HG02885 (cell line): Measurements from ENCODE around the gene SERPIND1.

Experiments
- ATAC-seq: cut with Tn5 transposase; IDR thresholded peaks from one replicate; pipeline ENCODE4 v1.9.1; 2021; ENCODE audit warnings: mild to moderate bottlenecking; ENCODE audit not compliant: unreplicated experiment, poor library complexity

The SERPIND1 gene

GRCh38 chr22:20788627-20789344 lies 14.9 kb downstream of the SERPIND1 start:
- ATAC-seq: no peak

DNA sequence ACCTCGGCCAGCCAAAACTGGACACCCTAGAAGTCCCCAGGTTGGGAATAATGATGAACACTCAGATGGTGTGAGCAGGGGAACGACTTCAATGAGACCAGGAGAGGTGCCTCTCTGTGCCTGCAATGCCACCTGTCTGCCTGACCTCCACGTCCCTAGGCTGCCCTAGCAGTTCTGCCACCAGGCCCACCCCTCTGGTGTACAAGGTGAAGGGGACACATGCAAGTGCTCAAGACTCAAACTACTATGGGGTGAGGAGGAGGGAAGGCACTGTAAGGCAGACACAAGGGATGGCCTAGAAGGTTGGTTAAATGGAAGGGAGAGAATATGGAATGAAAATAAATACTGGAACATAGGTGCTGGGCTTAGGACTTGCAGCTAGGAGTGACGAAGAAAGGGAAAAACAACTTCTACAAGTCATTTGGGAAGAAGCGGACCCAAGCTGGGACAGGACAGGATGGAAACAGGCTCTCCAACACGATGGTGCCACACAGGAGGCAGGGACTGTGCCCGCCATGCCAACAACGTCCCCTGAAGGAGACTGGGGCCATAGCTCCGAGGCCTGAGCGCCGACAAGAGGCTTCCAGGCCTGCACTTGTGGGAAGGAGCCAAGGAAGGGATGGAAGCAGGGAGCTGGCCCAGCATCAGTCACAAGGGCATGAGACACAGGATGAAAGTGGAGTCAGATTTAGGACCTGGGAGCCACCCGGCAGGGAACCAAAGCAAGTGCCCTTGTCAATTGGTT lies 18.5 kb downstream of the SERPIND1 start:
- no peak for ATAC-seq

GRCh38 chr22:20792966-20793728 lies 19.2 kb downstream of the SERPIND1 start:
- no peak for ATAC-seq

GRCh38 chr22:20793748-20794649 lies 20.1 kb downstream of the SERPIND1 start:
- no peak for ATAC-seq

DNA sequence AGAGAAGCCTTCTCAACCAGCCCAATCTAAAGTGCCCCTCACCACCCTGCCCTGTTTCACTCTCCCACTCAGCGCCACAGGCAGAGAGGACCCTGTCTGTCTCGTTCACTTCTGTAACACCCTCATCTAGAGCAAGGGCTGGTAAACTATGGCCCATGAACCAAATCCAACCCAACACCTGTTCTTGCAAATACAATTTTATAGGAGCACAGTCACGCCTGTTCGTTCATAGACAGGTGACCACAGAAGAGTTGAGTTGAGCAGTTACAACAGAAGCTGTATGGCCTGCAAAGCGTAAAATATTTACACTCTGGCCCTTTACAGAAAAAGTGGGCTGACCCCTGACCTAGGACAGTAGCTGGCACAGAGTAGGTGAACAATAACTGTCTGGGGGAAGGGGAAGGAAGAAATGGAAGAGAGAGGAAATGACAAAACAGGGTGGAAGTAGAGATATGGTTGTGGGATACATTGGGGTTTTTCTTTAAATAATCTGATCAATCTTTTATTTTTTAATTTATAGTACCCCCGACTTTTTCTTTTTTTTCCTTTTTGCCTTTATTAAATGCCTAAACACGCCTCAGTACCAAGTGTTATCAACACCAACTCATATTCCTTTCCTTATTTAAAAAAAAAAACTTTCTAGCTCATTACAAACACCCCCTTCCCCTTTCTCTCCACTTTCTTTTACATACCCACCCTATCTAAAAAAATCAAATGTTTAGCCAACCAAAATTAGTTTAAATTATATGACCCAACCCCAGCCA lies 20.9 kb downstream of the SERPIND1 start:
- ATAC-seq: no peak

GRCh38 chr22:20796731-20797130 lies 22.8 kb downstream of the SERPIND1 start:
- no peak for ATAC-seq

DNA sequence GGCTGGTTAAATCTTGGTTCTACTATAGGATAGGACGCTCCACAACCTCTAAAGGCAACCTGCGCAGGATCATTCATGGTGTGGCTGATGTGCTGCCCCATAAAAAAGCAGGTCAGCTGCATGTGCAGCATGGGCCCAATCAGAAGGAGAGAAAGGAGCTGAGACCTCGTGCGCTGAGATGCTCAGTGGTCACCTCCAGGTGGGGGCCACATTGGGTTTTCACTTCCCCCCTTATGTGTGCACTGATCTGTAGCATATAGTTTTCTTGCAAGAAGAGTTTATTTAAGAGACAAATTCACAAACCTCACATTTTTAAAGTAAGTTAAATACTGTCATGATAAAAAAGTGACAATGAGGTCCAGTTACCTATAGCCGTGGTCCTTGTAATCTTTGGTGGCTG lies 24.3 kb downstream of the SERPIND1 start:
- ATAC-seq: no peak

DNA sequence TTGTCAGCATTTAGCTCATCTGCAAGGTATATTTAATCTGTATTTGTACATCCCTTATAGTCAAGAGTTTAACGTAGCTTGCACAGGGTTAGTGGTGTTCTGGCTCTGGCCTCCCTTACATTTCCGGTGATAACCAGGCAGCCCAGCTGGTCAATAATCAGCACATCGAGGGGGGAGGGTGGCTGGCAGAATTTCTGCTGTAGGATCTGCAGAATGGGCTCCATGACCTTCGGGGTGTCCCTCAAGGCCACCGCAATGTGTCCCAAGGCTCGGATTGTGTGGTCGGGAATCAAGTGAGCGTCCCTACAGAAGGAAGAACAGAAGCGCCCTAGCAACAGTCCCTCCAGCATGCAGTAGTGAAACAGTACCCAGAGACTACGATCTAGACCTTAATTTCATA lies 25.1 kb downstream of the SERPIND1 start:
- ATAC-seq: no peak

GRCh38 chr22:20799449-20799848 lies 25.5 kb downstream of the SERPIND1 start:
- ATAC-seq: no peak

DNA sequence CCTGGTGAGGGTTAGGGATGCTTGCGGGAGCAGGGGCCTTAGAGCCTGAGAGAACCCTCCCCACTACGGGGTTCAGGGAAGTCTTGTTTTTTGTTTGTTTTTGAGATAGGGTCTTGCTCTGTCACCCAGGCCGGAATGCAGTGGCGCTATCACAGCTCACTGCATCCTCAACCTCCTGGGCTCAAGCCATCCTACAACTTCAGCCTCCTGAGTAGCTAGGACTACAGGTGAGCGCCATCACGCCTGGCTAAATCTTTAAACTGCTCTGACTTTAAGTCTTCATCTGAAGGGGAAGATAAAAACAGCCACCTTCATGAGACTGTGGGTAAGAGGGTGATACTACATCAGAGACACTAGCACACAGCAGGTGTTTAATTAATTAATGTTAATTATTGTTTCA lies 28.5 kb downstream of the SERPIND1 start:
- no peak for ATAC-seq

GRCh38 chr22:20802922-20803553 lies 29.1 kb downstream of the SERPIND1 start:
- no peak for ATAC-seq

GRCh38 chr22:20803696-20804324 lies 29.9 kb downstream of the SERPIND1 start:
- no peak for ATAC-seq

DNA sequence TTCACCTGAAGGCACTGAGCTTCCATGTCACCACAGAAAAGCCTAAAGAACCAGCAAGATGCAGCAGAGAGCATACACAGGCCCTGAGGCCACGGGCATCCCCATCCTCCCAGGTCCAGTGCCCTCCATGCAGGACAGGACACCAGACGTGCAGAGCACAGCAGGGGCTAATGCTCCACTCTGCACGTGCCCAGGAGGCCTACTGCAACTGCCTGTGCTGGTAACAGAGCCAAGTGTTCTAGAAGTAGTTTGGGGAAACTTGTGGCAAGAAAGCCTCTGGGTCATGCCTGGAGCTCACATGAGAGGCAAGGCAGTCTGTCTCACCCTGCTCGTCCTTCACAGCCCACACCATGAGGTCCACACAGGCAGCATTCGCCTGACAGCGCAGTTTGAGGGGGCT lies 30.7 kb downstream of the SERPIND1 start:
- ATAC-seq: no peak

DNA sequence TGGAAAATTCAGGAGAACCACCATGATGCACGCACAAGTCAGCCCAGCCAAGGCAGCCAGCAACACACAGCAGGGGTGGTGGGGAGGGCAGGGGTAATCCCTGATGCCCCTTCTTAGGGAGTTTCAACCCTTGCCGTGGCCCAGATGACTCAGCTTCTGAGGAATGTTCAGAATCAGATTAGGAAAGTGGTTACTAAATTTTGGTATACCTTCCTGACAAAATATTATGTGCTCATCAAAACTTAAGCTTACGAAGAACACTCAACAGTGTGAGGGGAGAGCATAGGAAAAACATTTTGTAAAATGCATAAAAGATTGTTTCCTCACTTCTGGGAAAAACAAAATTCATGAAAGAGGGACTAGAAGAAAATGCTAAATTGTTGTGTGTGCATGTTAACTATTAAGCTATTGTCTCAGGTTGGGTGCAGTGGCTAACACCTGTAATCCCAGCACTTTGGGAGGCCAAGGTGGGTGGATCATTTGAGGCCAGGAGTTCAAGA lies 32.1 kb downstream of the SERPIND1 start:
- ATAC-seq: no peak

DNA sequence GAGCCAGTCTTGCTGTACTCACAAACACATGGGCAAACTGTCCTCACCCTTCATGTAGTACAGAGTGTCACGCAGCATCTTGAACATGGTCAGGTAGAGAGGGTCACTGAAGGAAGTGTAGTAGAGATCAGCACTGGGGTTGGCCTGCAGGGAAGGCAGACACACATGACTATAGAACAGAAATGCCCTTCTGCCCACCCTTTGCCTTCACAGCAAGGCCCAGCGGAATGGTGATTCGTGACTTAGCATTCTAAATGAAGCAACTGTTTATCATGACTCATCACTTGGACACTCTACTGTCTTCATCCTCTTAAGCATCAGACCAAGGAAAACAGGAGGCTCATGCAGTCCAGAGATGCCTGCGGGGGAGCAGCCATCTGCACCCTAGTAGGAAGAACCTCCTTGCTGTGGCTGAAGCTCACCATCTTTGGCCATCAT lies 33.4 kb downstream of the SERPIND1 start:
- no peak for ATAC-seq

DNA sequence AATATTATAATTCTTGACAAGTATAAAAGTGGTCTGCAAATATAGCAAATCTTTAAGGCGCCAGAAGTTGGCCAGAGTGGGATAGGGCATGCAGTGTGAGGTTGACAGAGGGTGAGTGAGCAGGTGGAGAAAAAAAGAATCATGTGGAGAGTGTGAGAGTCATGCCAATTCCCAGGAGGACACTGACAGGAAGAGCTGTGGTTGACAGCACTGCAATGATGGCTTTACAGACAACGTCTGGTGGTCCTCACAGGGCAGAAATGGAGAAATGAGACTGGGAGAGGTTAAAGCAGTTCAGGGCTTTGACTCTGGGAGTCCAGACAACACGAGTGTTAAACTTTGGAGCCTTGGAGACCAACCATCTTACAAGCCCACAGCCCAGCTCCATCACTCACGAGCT lies 34.9 kb downstream of the SERPIND1 start:
- ATAC-seq: no peak

GRCh38 chr22:20809538-20810185 lies 35.7 kb downstream of the SERPIND1 start:
- ATAC-seq: no peak

GRCh38 chr22:20810645-20811044 lies 36.7 kb downstream of the SERPIND1 start:
- ATAC-seq: no peak
